Measurements from ENCODE around the gene HCN1. TPM values are rescaled to one million over a fixed set of nuclear protein-coding genes. Genes with fewer than 3 reads are reported as not detected.

The HCN1 gene
- total RNA-seq, 1 experiment from 2014 or later: not detected

- no peaks in the 10 kb centered on the region for H3K9me2 ChIP-seq (replicated peaks; ENCODE audit: insufficient read depth, low read length)
- H3K4me1 ChIP-seq (ENCODE audit: low read length): no peaks in the 10 kb centered on the region
- no peaks in the 10 kb centered on the region for H4K20me1 ChIP-seq (ENCODE audit: insufficient read depth, low read depth, low read length)
- no peaks in the 10 kb centered on the region for H3K79me2 ChIP-seq (ENCODE audit: low read length)
- no peak overlapping the region for H3K27ac ChIP-seq (ENCODE audit: low read length)
- H3K9me3 ChIP-seq (ENCODE audit: low read length): peaks cover 22% of the 10 kb centered on the region
- H3K36me3 ChIP-seq (ENCODE audit: insufficient read depth, low read length): no peaks in the 10 kb centered on the region
- H3K4me3 ChIP-seq (ENCODE audit: low read length): no peak overlapping the region
- no peak overlapping the region for H3K4me2 ChIP-seq (ENCODE audit: low read depth, low read length, poor library complexity, severe bottlenecking)
- H3K9ac ChIP-seq (ENCODE audit: low read length): no peak overlapping the region
- no peak overlapping the region for H2AFZ ChIP-seq (ENCODE audit: low read length)
- no peak for DNase-seq
- no peaks in the 10 kb centered on the region for H3K27me3 ChIP-seq (ENCODE audit: low read length)
These were observed 3.7 kb downstream of the HCN1 start for GRCh38 chr5:45692481-45692880.

GRCh38 chr5:45691656-45692055 is 4.5 kb downstream of the HCN1 start:
- H3K9me2 ChIP-seq (replicated peaks; ENCODE audit: insufficient read depth, low read length): no peaks in the 10 kb centered on the region
- peaks cover 22% of the 10 kb centered on the region for H3K9me3 ChIP-seq (ENCODE audit: low read length)
- no peaks in the 10 kb centered on the region for H3K27me3 ChIP-seq (ENCODE audit: low read length)
- H3K4me3 ChIP-seq (ENCODE audit: low read length): no peak overlapping the region
- no peaks in the 10 kb centered on the region for H3K4me1 ChIP-seq (ENCODE audit: low read length)
- no peak overlapping the region for H3K27ac ChIP-seq (ENCODE audit: low read length)
- H3K36me3 ChIP-seq (ENCODE audit: insufficient read depth, low read length): no peaks in the 10 kb centered on the region
- no peak overlapping the region for H3K4me2 ChIP-seq (ENCODE audit: low read depth, low read length, poor library complexity, severe bottlenecking)
- H4K20me1 ChIP-seq (ENCODE audit: insufficient read depth, low read depth, low read length): no peaks in the 10 kb centered on the region
- no peak overlapping the region for H2AFZ ChIP-seq (ENCODE audit: low read length)
- H3K79me2 ChIP-seq (ENCODE audit: low read length): no peaks in the 10 kb centered on the region
- no peak for DNase-seq
- no peak overlapping the region for H3K9ac ChIP-seq (ENCODE audit: low read length)

- H3K27me3 ChIP-seq (ENCODE audit: low read length): no peaks in the 10 kb centered on the region
- no peak for DNase-seq
- H3K9me2 ChIP-seq (replicated peaks; ENCODE audit: insufficient read depth, low read length): no peaks in the 10 kb centered on the region
- H3K79me2 ChIP-seq (ENCODE audit: low read length): no peaks in the 10 kb centered on the region
- peaks cover 27% of the 10 kb centered on the region for H3K9me3 ChIP-seq (ENCODE audit: low read length)
- H3K9ac ChIP-seq (ENCODE audit: low read length): no peak overlapping the region
- H3K27ac ChIP-seq (ENCODE audit: low read length): no peak overlapping the region
- no peaks in the 10 kb centered on the region for H3K36me3 ChIP-seq (ENCODE audit: insufficient read depth, low read length)
- H3K4me3 ChIP-seq (ENCODE audit: low read length): no peak overlapping the region
- H3K4me2 ChIP-seq (ENCODE audit: low read depth, low read length, poor library complexity, severe bottlenecking): no peak overlapping the region
- H4K20me1 ChIP-seq (ENCODE audit: insufficient read depth, low read depth, low read length): no peaks in the 10 kb centered on the region
- no peaks in the 10 kb centered on the region for H3K4me1 ChIP-seq (ENCODE audit: low read length)
- H2AFZ ChIP-seq (ENCODE audit: low read length): no peak overlapping the region
These were observed 8.5 kb downstream of the HCN1 start for GRCh38 chr5:45687701-45688100.

- Histone ChIP-seq H3K9ac (ENCODE audit: low read length) (no peak overlapping the region), H2AFZ (ENCODE audit: low read length) (no peak overlapping the region), H3K9me3 (ENCODE audit: low read length) (peaks cover 28% of the 10 kb centered on the region), H4K20me1 (ENCODE audit: insufficient read depth, low read depth, low read length) (no peaks in the 10 kb centered on the region), H3K27ac (ENCODE audit: low read length) (no peak overlapping the region), H3K4me3 (ENCODE audit: low read length) (no peak overlapping the region), H3K9me2 (replicated peaks; ENCODE audit: insufficient read depth, low read length) (no peaks in the 10 kb centered on the region), H3K36me3 (ENCODE audit: insufficient read depth, low read length) (no peaks in the 10 kb centered on the region), H3K27me3 (ENCODE audit: low read length) (no peaks in the 10 kb centered on the region), H3K79me2 (ENCODE audit: low read length) (no peaks in the 10 kb centered on the region), H3K4me1 (ENCODE audit: low read length) (no peaks in the 10 kb centered on the region), H3K4me2 (ENCODE audit: low read depth, low read length, poor library complexity, severe bottlenecking) (no peak overlapping the region)
- DNase-seq: no peak
These were observed 9.6 kb downstream of the HCN1 start for GRCh38 chr5:45686620-45687019.

GRCh38 chr5:45684118-45684517 is 12.1 kb downstream of the HCN1 start:
- no peaks in the 10 kb centered on the region for H3K27me3 ChIP-seq (ENCODE audit: low read length)
- no peaks in the 10 kb centered on the region for H3K36me3 ChIP-seq (ENCODE audit: insufficient read depth, low read length)
- H3K9me3 ChIP-seq (ENCODE audit: low read length): peaks cover 36% of the 10 kb centered on the region
- H4K20me1 ChIP-seq (ENCODE audit: insufficient read depth, low read depth, low read length): no peaks in the 10 kb centered on the region
- no peaks in the 10 kb centered on the region for H3K9me2 ChIP-seq (replicated peaks; ENCODE audit: insufficient read depth, low read length)
- no peak overlapping the region for H3K4me3 ChIP-seq (ENCODE audit: low read length)
- no peaks in the 10 kb centered on the region for H3K79me2 ChIP-seq (ENCODE audit: low read length)
- H3K4me1 ChIP-seq (ENCODE audit: low read length): no peaks in the 10 kb centered on the region
- no peak overlapping the region for H3K27ac ChIP-seq (ENCODE audit: low read length)
- H3K4me2 ChIP-seq (ENCODE audit: low read depth, low read length, poor library complexity, severe bottlenecking): no peak overlapping the region
- no peak for DNase-seq
- H2AFZ ChIP-seq (ENCODE audit: low read length): no peak overlapping the region
- H3K9ac ChIP-seq (ENCODE audit: low read length): no peak overlapping the region

GRCh38 chr5:45680950-45681349 is 15.2 kb downstream of the HCN1 start:
- H3K27ac ChIP-seq (ENCODE audit: low read length): no peak overlapping the region
- no peaks in the 10 kb centered on the region for H4K20me1 ChIP-seq (ENCODE audit: insufficient read depth, low read depth, low read length)
- no peaks in the 10 kb centered on the region for H3K4me1 ChIP-seq (ENCODE audit: low read length)
- H3K36me3 ChIP-seq (ENCODE audit: insufficient read depth, low read length): no peaks in the 10 kb centered on the region
- H3K4me3 ChIP-seq (ENCODE audit: low read length): no peak overlapping the region
- H3K27me3 ChIP-seq (ENCODE audit: low read length): no peaks in the 10 kb centered on the region
- H3K79me2 ChIP-seq (ENCODE audit: low read length): no peaks in the 10 kb centered on the region
- no peak for DNase-seq
- peaks cover 24% of the 10 kb centered on the region for H3K9me3 ChIP-seq (ENCODE audit: low read length)
- no peaks in the 10 kb centered on the region for H3K9me2 ChIP-seq (replicated peaks; ENCODE audit: insufficient read depth, low read length)
- H2AFZ ChIP-seq (ENCODE audit: low read length): no peak overlapping the region
- H3K4me2 ChIP-seq (ENCODE audit: low read depth, low read length, poor library complexity, severe bottlenecking): no peak overlapping the region
- no peak overlapping the region for H3K9ac ChIP-seq (ENCODE audit: low read length)

GRCh38 chr5:45677524-45677923 is 18.7 kb downstream of the HCN1 start:
- H3K4me1 ChIP-seq (ENCODE audit: low read length): no peaks in the 10 kb centered on the region
- H3K4me2 ChIP-seq (ENCODE audit: low read depth, low read length, poor library complexity, severe bottlenecking): no peak overlapping the region
- no peak for DNase-seq
- no peaks in the 10 kb centered on the region for H3K27me3 ChIP-seq (ENCODE audit: low read length)
- H2AFZ ChIP-seq (ENCODE audit: low read length): no peak overlapping the region
- no peaks in the 10 kb centered on the region for H3K36me3 ChIP-seq (ENCODE audit: insufficient read depth, low read length)
- peaks cover 36% of the 10 kb centered on the region for H3K9me3 ChIP-seq (ENCODE audit: low read length)
- H4K20me1 ChIP-seq (ENCODE audit: insufficient read depth, low read depth, low read length): no peaks in the 10 kb centered on the region
- no peak overlapping the region for H3K9ac ChIP-seq (ENCODE audit: low read length)
- H3K79me2 ChIP-seq (ENCODE audit: low read length): no peaks in the 10 kb centered on the region
- H3K9me2 ChIP-seq (replicated peaks; ENCODE audit: insufficient read depth, low read length): no peaks in the 10 kb centered on the region
- H3K4me3 ChIP-seq (ENCODE audit: low read length): no peak overlapping the region
- no peak overlapping the region for H3K27ac ChIP-seq (ENCODE audit: low read length)

- Histone ChIP-seq H3K9me2 (replicated peaks; ENCODE audit: insufficient read depth, low read length) (no peaks in the 10 kb centered on the region), H3K79me2 (ENCODE audit: low read length) (no peaks in the 10 kb centered on the region), H3K36me3 (ENCODE audit: insufficient read depth, low read length) (no peaks in the 10 kb centered on the region), H3K4me2 (ENCODE audit: low read depth, low read length, poor library complexity, severe bottlenecking) (no peak overlapping the region), H3K4me3 (ENCODE audit: low read length) (no peak overlapping the region), H3K27me3 (ENCODE audit: low read length) (no peaks in the 10 kb centered on the region), H3K9ac (ENCODE audit: low read length) (no peak overlapping the region), H4K20me1 (ENCODE audit: insufficient read depth, low read depth, low read length) (no peaks in the 10 kb centered on the region), H3K27ac (ENCODE audit: low read length) (no peak overlapping the region), H3K9me3 (ENCODE audit: low read length) (peaks cover 35% of the 10 kb centered on the region), H3K4me1 (ENCODE audit: low read length) (no peaks in the 10 kb centered on the region), H2AFZ (ENCODE audit: low read length) (no peak overlapping the region)
- no peak for DNase-seq
These were observed 23.9 kb downstream of the HCN1 start for GRCh38 chr5:45672271-45672670.

- no peaks in the 10 kb centered on the region for H3K4me1 ChIP-seq (ENCODE audit: low read length)
- H3K9me2 ChIP-seq (replicated peaks; ENCODE audit: insufficient read depth, low read length): no peaks in the 10 kb centered on the region
- no peak overlapping the region for H3K27ac ChIP-seq (ENCODE audit: low read length)
- no peaks in the 10 kb centered on the region for H4K20me1 ChIP-seq (ENCODE audit: insufficient read depth, low read depth, low read length)
- H3K9ac ChIP-seq (ENCODE audit: low read length): no peak overlapping the region
- DNase-seq: no peak
- H2AFZ ChIP-seq (ENCODE audit: low read length): no peak overlapping the region
- no peaks in the 10 kb centered on the region for H3K79me2 ChIP-seq (ENCODE audit: low read length)
- no peaks in the 10 kb centered on the region for H3K36me3 ChIP-seq (ENCODE audit: insufficient read depth, low read length)
- H3K4me3 ChIP-seq (ENCODE audit: low read length): no peak overlapping the region
- H3K9me3 ChIP-seq (ENCODE audit: low read length): peaks cover 27% of the 10 kb centered on the region
- no peak overlapping the region for H3K4me2 ChIP-seq (ENCODE audit: low read depth, low read length, poor library complexity, severe bottlenecking)
- H3K27me3 ChIP-seq (ENCODE audit: low read length): no peaks in the 10 kb centered on the region
These were observed 47.4 kb downstream of the HCN1 start for GRCh38 chr5:45648744-45649143.

All from Karpas-422 (cell line).